NCI-H345 treated with DMSO at 0.1 percent for 48 hours (cell line): ENCODE measurements around the gene KCNH1.

Source experiments
- DNase-seq: peaks from one replicate; lab custom pipeline; 2025; ENCODE audit not compliant: unreplicated experiment; lab: John Stamatoyannopoulos, UW

Gene KCNH1

GRCh38 chr1:211133836-211134669 lies at the start of gene KCNH1:
TSS of gene KCNH1 (minus strand) at chr1:211134148. CDS start at chr1:211133945, 203 bp downstream.
- peak; percentile 84 for DNase-seq

DNA sequence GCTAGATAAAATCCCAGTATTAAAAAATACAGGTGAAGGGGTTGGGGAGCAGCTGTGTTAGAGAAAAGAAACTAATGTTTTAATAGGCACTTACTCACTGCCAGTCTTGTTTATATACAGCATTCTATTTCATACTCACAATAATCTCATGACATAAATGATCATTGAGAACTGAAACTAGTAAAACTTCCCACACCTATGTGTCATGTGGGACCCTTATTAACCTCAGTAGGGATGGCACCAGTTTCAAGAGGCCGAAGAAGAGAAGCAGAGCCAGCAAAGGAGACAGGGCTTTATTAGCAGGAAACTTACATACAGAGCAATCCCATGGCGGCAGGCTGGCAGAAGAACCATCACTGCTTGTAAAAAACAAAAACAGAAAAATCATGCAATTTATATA lies 48.8 kb upstream of the KCNH1 start:
- no peak for DNase-seq

DNA sequence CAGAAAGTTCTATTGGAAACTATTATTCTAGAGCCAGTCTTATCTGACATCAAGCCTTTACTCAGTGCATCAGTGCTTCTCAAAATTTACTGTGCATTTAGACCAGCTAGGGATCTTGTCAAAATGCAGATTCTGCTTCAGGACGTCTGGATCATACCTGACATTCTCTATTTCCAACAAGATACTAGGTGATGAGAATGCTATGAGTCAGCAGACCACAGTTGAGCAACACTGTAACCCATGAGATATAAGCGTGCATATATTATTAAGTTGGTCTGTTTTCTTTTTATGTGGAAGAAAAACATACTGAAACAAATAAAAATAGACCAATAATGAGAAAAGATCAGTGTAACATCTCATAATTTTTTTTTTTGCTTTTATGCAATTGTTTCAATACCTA lies 40.4 kb upstream of the KCNH1 start:
- no peak for DNase-seq

- DNase-seq: no peak
Measured at GRCh38 chr1:211172657-211173056, 38.7 kb upstream of the KCNH1 start.

DNA sequence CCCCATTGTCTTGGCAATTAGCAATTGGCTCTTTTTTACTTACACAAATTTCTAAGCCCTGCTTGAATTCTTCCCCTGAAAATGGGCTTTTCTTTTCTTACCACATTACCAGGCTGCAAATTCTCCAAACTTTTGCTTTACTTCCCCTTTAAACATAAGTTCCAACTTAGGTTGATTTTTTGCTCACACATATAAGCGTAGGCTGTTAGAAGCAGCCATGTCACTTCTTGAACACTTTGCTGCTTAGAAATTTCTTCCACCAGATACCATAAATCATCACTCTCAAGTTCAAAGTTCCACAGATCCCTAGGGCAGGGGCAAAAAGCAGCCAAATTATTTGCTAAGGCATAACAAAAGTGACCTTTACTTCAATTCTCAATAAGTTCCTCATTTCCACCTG lies 35.4 kb upstream of the KCNH1 start:
- DNase-seq: no peak

- DNase-seq: no peak
Measured at GRCh38 chr1:211158866-211159265, 24.9 kb upstream of the KCNH1 start.

- DNase-seq: no peak
Measured at GRCh38 chr1:211155040-211155439, 21.1 kb upstream of the KCNH1 start.

- no peak for DNase-seq
Measured at GRCh38 chr1:211153932-211154331, 20.0 kb upstream of the KCNH1 start.

- peak; percentile 60 for DNase-seq
Measured at GRCh38 chr1:211148366-211148765, 14.4 kb upstream of the KCNH1 start.

DNA sequence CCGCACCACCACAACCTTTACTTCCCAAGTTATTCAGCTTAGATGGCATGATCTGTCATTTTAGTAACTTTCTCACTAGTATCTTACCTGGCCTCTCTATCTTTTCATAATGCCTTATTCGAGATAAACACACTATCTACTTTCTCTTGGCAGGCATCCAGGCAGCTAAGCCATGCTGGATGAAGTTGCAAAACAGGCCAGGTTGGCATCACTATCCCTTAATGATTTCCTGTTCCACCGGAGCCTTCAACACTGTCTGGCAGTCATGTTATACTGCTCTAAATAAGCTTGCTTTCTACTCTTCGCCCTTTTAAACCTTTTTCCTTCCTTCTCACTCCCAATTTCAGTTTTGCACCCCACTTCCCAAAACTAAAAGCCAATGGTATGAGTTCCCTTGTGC lies 12.0 kb upstream of the KCNH1 start:
- peak; percentile 33 for DNase-seq

- peak; percentile 22 for DNase-seq
Measured at GRCh38 chr1:211135342-211135950, 1.5 kb upstream of the KCNH1 start.

DNA sequence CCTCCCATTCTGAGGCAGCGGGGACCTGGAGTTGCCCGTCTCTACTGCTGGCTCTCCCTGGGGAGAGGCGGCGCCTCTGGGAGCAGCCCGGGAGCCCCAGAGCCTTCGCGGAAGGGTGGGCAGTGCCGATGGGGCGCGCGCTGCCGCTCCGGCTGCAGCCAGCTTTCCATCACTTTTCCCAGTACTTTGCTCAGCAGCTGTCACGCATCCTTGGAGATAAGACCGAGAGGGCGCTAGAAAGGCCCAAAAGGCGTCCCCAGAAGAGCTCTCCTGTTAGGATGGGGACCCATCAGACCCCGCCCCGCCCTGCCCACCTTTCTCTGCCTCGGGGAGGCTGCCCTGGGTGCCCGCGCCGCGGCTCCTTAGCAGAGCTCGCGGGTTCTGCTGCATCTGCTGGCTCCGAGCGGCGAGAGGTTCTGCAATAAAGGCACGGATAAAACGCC lies 534 bp downstream of the KCNH1 start:
- DNase-seq: peak; percentile 35

GRCh38 chr1:211132721-211133392 lies 1.1 kb downstream of the KCNH1 start:
- no peak for DNase-seq

- no peak for DNase-seq
Measured at GRCh38 chr1:211129776-211130175, 4.2 kb downstream of the KCNH1 start.

GRCh38 chr1:211127166-211127565 lies 6.8 kb downstream of the KCNH1 start:
- DNase-seq: no peak

GRCh38 chr1:211126622-211127021 lies 7.3 kb downstream of the KCNH1 start:
- no peak for DNase-seq

DNA sequence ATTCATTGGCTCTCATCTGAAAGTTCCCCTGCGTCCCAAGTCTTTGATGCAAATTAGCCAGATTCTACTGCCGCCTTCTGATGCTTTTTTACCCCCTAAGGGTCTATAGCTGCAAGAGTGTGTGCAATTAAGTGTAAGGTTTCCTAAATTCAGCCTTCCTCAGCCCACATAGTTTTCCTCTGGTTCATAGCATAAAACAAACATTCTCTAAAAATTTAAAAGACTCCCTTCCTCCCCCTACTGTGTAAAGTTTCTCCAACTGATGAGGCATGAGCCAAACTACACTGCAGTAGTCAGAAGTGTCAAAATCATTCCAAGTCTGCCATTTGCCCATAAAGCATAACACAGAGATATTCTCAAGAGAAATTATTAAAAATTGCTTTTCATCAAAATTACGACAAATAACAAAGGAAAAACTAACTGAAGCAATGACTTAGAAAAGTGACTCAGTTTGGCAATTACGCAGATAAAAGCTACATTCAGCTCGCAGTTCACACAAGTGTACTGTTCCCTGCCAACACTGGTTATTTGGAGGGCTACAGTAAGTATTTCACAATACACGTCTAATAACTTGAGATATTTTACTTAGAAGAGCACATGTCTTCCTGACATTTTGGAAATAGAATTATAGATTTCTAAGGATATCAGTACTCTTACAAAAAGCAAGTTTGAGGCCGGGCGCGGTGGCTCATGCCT lies 15.4 kb downstream of the KCNH1 start:
- DNase-seq: no peak

GRCh38 chr1:211114446-211114845 lies 19.5 kb downstream of the KCNH1 start:
- DNase-seq: no peak

DNA sequence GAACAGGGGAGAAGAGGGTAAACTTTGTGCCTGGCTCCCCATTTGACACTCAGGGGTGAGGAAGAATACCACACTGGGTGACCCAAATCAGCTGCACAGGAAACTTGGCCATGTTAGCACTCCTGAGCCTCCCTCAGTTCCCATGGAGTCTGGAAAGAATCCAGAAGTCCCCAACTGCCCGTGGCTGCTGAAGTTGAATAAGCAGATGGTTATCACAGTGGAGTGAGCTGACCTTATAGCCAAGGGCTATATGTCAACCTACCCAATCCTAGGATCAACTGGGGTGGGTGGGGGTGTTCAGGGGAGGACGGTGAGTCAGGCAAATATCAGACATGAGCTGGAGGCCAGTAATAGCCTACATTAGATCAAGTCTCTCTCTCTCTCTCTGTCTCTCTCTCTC lies 20.4 kb downstream of the KCNH1 start:
- no peak for DNase-seq

GRCh38 chr1:211111351-211111750 lies 22.6 kb downstream of the KCNH1 start:
- no peak for DNase-seq

DNA sequence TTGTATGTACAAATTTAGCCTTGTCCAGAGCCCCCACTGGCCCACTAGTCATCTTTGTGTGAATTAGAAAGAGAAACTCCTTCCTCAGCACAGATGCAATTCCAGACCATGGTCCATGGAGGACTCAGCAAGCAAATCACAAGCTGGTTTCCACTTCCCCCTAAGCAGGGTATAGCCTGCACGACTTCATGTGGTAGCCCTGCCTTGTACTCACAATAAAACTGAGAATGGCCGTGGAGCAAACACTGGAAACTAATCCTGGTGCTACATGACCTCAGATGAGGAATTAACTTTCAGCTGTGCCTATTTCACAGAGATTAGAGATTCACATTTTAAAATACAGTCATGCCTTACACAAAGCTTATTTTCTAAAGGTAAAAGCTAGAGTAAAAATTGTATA lies 32.5 kb downstream of the KCNH1 start:
- DNase-seq: no peak
